ENCODE data around the gene OAS1.

The OAS1 gene

DNA sequence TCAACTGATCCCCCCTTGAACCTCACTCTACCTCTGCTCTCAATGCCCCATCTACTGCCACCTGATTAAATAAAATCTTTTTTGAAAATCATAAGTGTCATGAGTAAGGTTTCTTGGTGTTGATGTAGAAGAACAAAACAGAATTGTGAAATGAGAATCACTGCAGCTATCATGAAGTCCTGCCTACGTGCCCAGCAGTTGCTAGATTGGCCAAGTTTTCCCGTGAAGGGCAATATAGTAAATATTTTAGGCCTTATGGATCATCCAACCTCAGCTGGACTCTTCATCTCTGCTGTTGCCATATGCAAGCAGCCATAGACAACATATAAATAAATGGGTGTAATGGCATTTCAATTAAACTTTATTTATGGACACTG is 26.4 kb downstream of the OAS1 start:
- Histone ChIP-seq H3K4me1 (ENCODE audit: control insufficient read depth, insufficient read depth, low read length) (no peaks in the 10 kb centered on the region), H3K9me3 (ENCODE audit: control insufficient read depth, insufficient read depth, low read depth, low read length) (no peaks in the 10 kb centered on the region), H3K27ac (ENCODE audit: extremely low read depth, low read depth, low read length) (no peak overlapping the region), H3K4me3 (ENCODE audit: low read depth, low read length) (no peak overlapping the region), H3K36me3 (ENCODE audit: control insufficient read depth in 2 of 2, insufficient read depth in 1 of 2, low read length in 2 of 2) (no peaks in the 10 kb centered on the region)
- TF ChIP-seq, protein P1, sequence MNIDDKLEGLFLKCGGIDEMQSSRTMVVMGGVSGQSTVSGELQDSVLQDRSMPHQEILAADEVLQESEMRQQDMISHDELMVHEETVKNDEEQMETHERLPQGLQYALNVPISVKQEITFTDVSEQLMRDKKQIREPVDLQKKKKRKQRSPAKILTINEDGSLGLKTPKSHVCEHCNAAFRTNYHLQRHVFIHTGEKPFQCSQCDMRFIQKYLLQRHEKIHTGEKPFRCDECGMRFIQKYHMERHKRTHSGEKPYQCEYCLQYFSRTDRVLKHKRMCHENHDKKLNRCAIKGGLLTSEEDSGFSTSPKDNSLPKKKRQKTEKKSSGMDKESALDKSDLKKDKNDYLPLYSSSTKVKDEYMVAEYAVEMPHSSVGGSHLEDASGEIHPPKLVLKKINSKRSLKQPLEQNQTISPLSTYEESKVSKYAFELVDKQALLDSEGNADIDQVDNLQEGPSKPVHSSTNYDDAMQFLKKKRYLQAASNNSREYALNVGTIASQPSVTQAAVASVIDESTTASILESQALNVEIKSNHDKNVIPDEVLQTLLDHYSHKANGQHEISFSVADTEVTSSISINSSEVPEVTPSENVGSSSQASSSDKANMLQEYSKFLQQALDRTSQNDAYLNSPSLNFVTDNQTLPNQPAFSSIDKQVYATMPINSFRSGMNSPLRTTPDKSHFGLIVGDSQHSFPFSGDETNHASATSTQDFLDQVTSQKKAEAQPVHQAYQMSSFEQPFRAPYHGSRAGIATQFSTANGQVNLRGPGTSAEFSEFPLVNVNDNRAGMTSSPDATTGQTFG (tag by site-specific recombination; IDR thresholded peaks at IDR 0.05; ENCODE audit: borderline replicate concordance), result no peak
- TF ChIP-seq, protein P2, sequence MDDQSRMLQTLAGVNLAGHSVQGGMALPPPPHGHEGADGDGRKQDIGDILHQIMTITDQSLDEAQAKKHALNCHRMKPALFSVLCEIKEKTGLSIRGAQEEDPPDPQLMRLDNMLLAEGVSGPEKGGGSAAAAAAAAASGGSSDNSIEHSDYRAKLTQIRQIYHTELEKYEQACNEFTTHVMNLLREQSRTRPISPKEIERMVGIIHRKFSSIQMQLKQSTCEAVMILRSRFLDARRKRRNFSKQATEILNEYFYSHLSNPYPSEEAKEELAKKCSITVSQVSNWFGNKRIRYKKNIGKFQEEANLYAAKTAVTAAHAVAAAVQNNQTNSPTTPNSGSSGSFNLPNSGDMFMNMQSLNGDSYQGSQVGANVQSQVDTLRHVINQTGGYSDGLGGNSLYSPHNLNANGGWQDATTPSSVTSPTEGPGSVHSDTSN (CRISPR knock-in tag; IDR thresholded peaks at IDR 0.05), result no peak
- TF ChIP-seq ZSCAN16 (tag by site-specific recombination; IDR thresholded peaks at IDR 0.05) (no peak), ZNF785 (tag by site-specific recombination; IDR thresholded peaks at IDR 0.05) (no peak), SP2 (tag by site-specific recombination; IDR thresholded peaks at IDR 0.05) (no peak), ZNF10 (tag by site-specific recombination; IDR thresholded peaks at IDR 0.05) (no peak), ZNF561 (tag by site-specific recombination; IDR thresholded peaks at IDR 0.05; ENCODE audit: borderline replicate concordance) (no peak), ZNF302 (tag by site-specific recombination; IDR thresholded peaks at IDR 0.05; ENCODE audit: low read depth) (no peak), ZNF624 (tag by site-specific recombination; IDR thresholded peaks at IDR 0.05) (no peak)
- POLR2A ChIA-PET, result no interaction called here
- CTCF ChIA-PET, result no interaction called here

DNA sequence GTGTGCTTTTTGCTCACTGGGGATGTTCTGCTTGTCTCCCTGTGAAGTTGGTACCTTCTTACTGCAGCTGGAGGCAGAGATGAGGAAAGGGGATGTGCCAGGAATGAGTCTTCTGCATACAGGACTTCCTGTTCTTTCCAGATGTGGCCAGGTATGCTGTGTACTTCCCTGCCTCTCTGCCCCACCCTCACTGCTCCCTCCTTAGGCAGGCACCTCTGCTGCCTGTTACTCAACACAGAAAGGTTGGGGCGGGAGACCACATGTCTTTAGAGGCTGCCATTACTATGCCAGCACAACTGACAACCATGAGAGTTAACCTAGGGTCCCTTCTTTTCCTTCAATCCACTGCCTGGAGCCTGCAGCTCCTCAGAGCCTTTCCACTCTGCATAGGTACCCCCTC is 29.5 kb downstream of the OAS1 start:
- Histone ChIP-seq H3K9me3 (ENCODE audit: control insufficient read depth, insufficient read depth, low read depth, low read length) (no peaks in the 10 kb centered on the region), H3K36me3 (ENCODE audit: control insufficient read depth in 2 of 2, insufficient read depth in 1 of 2, low read length in 2 of 2) (no peaks in the 10 kb centered on the region), H3K27ac (ENCODE audit: extremely low read depth, low read depth, low read length) (no peak overlapping the region), H3K4me3 (ENCODE audit: low read depth, low read length) (no peak overlapping the region), H3K4me1 (ENCODE audit: control insufficient read depth, insufficient read depth, low read length) (0 out of 2 replicates have a peak, but pooled peaks cover 2% of the 10 kb centered on the region)
- ChIA-PET POLR2A (no interaction called here), CTCF (no interaction called here)
- TF ChIP-seq MZF1 (tag by site-specific recombination; IDR thresholded peaks at IDR 0.05; ENCODE audit: borderline replicate concordance) (no peak), ZNF416 (tag by site-specific recombination; IDR thresholded peaks at IDR 0.05) (no peak), ZNF394 (tag by site-specific recombination; IDR thresholded peaks at IDR 0.05; ENCODE audit: borderline replicate concordance) (no peak), ZNF202 (tag by site-specific recombination; IDR thresholded peaks at IDR 0.05; ENCODE audit: borderline replicate concordance) (no peak), ZSCAN30 (tag by site-specific recombination; IDR thresholded peaks at IDR 0.05) (no peak), ZNF335 (tag by site-specific recombination; conservative IDR thresholded peaks at IDR 0.05) (peak; percentile 25; the same call in 1 of the 2 replicates)

DNA sequence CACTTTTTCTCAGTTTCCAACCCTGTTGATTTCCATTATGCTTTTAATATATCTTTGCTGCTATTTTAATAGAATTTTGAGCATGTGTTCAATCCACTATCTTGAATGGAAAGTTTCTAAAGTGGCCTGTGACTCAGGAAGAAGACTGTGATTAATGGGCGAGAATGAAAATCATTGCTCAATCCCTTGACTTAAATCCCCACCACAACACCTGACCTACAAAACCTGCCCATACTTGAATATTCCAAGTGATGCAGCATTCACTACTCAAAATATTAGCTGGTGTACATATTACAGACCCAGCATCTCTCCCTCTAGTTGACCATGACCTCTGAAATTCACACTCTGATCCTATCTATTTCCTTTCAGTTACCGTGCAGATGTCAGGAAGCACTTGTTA is 30.2 kb downstream of the OAS1 start:
- Histone ChIP-seq H3K36me3 (ENCODE audit: control insufficient read depth in 2 of 2, insufficient read depth in 1 of 2, low read length in 2 of 2) (no peaks in the 10 kb centered on the region), H3K4me1 (ENCODE audit: control insufficient read depth, insufficient read depth, low read length) (0 out of 2 replicates have a peak, but pooled peaks cover 2% of the 10 kb centered on the region), H3K4me3 (ENCODE audit: low read depth, low read length) (no peak overlapping the region), H3K9me3 (ENCODE audit: control insufficient read depth, insufficient read depth, low read depth, low read length) (no peaks in the 10 kb centered on the region), H3K27ac (ENCODE audit: extremely low read depth, low read depth, low read length) (no peak overlapping the region)
- no peak for TF ChIP-seq SP3 (tag by site-specific recombination; IDR thresholded peaks at IDR 0.05)
- CTCF ChIA-PET, result no interaction called here
- POLR2A ChIA-PET, result no interaction called here
